Stimulated activated CD4-positive, alpha-beta T cell treated with anti-CD3 and anti-CD28 coated beads, Interleukin-4, amount 100 ng/mL, for 48 hours (primary cell): ENCODE data around the gene PSTK.

Experiments
- DNase-seq, 2 donors: peaks; one replicate each; pipeline ENCODE4 v3.0.0-alpha.2; 2020; ENCODE audit warnings: low read depth in 2 of 2

The PSTK gene

GRCh38 chr10:122980209-122981065 lies at the start of gene PSTK:
Gene PSTK (plus strand): TSS chr10:122980401. CDS start chr10:122980480, 79 bp downstream.
- DNase-seq, result peak; percentile 82 to 84

GRCh38 chr10:122931088-122931906 lies 48.9 kb upstream of the PSTK start:
- DNase-seq, result no peak

- no peak for DNase-seq
Observed at GRCh38 chr10:122939133-122939855, 40.9 kb upstream of the PSTK start.

- DNase-seq, result no peak
Observed at GRCh38 chr10:122939856-122940543, 40.2 kb upstream of the PSTK start.

GRCh38 chr10:122949296-122949695 lies 30.9 kb upstream of the PSTK start:
- no peak for DNase-seq

GRCh38 chr10:122953902-122954730 lies 26.1 kb upstream of the PSTK start, which contains the start of gene C10orf88:
Gene C10orf88 (minus strand): TSS chr10:122954227. CDS start chr10:122954178, 49 bp downstream.
- peak; percentile 88 to 95 for DNase-seq

GRCh38 chr10:122954731-122955050 lies 25.5 kb upstream of the PSTK start:
- DNase-seq, result no peak

- no peak for DNase-seq
Observed at GRCh38 chr10:122955892-122956291, 24.3 kb upstream of the PSTK start.

GRCh38 chr10:122957474-122957873 lies 22.7 kb upstream of the PSTK start:
- DNase-seq, result no peak

GRCh38 chr10:122962405-122962804 lies 17.8 kb upstream of the PSTK start:
- DNase-seq, result no peak

GRCh38 chr10:122966879-122967278 lies 13.3 kb upstream of the PSTK start:
- no peak for DNase-seq

- DNase-seq, result no peak
Observed at GRCh38 chr10:122968698-122969097, 11.5 kb upstream of the PSTK start.

- no peak for DNase-seq
Observed at GRCh38 chr10:122974023-122974422, 6.2 kb upstream of the PSTK start.

- no peak for DNase-seq
Observed at GRCh38 chr10:122974543-122975064, 5.6 kb upstream of the PSTK start.

- no peak for DNase-seq
Observed at GRCh38 chr10:122981066-122981464, 864 bp downstream of the PSTK start.

GRCh38 chr10:122983898-122984297 lies 3.7 kb downstream of the PSTK start:
- DNase-seq, result no peak

GRCh38 chr10:122984708-122985107 lies 4.5 kb downstream of the PSTK start:
- no peak for DNase-seq

- DNase-seq, result no peak
Observed at GRCh38 chr10:122986335-122986734, 6.1 kb downstream of the PSTK start.

GRCh38 chr10:122988501-122988900 lies 8.3 kb downstream of the PSTK start:
- no peak for DNase-seq

- no peak for DNase-seq
Observed at GRCh38 chr10:122990278-122990677, 10.1 kb downstream of the PSTK start.
